Measurements from ENCODE around the gene MFN1. TPM values are rescaled to one million over a fixed set of nuclear protein-coding genes. Genes with fewer than 3 reads are reported as not detected.

MFN1 gene
- total and polyA plus RNA-seq, 7 donors: 8.6 to 42.1 (median 27.6) TPM

DNA sequence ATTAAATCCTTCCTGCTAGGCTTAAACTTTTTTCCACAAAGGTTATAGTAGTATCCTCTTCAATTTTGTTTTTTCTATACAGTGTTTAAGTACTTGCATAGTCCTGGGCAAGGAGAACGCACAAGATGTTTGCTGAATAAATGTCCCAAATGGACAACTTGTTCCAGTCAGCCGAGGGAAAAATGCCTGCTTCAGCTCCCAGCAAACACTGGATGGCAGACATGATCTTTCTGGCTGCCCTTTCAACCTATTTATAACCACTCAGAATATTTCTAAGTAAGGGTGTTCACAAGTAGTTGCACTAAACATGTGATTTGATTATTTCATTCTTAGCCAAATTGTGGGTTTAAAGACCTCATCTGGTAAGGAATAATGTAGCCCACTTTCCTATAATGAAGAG is 74.0 kb downstream of the MFN1 start:
- intact Hi-C loops (cut with DNase I): loop anchor here (2.0 kb wide), 1 partner anchor 137 kb away; no protein-coding TSS in a partner anchor
- Histone ChIP-seq H3K9me3 (no peaks in the 10 kb centered on the region), H3K27me3 (no peaks in the 10 kb centered on the region), H3K4me1 (peaks cover 0 to 12% (median 8%) of the 10 kb centered on the region in 4 donors), H3K27ac (peak overlapping the region in 3 of 4 donors; percentile 9 to 21 (median 12)), H3K36me3 (peaks cover 0 to 51% (median 32%) of the 10 kb centered on the region in 4 donors), H3K4me3 (no peak overlapping the region)
- TF ChIP-seq POLR2AphosphoS5 (IDR thresholded peaks at IDR 0.05) (no peak), CTCF (IDR thresholded peaks at IDR 0.05) (peak; percentile 18 to 61 (median 32))
- DNase-seq: no peak
- WGBS, 2 donors: 62 to 71% methylated on average over 2 of the region's 2 CpGs

DNA sequence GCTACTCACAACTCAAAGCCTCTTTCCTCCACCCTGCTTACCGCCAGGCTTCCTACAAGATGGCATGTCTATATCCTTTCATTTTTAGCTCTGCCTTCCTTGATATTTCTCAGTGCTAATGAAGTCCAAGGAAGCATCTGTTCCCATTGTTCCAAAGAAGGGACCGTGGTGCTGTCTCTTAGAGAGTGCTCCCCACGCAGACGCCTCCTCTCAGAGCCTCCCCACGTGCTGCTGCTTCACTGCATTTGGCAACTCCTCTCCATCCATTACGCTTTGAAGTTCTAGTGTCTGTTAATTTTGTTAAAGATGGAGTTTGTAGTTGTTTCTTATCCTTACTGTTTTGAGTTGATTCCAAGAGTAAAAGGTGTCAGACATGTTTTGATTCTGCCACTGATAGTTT is 77.6 kb downstream of the MFN1 start:
- intact Hi-C loops (cut with DNase I): no loop called here
- H3K4me3 ChIP-seq: no peak overlapping the region
- no peaks in the 10 kb centered on the region for H3K27me3 ChIP-seq
- 94% methylated on average over 6 of the region's 6 CpGs for WGBS, 2 donors
- TF ChIP-seq CTCF (IDR thresholded peaks at IDR 0.05): no peak
- H3K36me3 ChIP-seq: peaks cover 0 to 34% (median 21%) of the 10 kb centered on the region in 4 donors
- no peak for DNase-seq
- H3K9me3 ChIP-seq: no peaks in the 10 kb centered on the region
- H3K27ac ChIP-seq: no peak overlapping the region
- H3K4me1 ChIP-seq: peaks cover 0 to 12% (median 8%) of the 10 kb centered on the region in 4 donors

- Histone ChIP-seq H3K4me3 (no peak overlapping the region), H3K36me3 (peaks cover 0 to 22% (median 16%) of the 10 kb centered on the region in 4 donors), H3K27me3 (no peaks in the 10 kb centered on the region), H3K9me3 (no peaks in the 10 kb centered on the region), H3K27ac (no peak overlapping the region), H3K4me1 (peaks cover 0 to 34% (median 24%) of the 10 kb centered on the region in 4 donors)
- intact Hi-C loops (cut with DNase I): no loop called here
- no peak for TF ChIP-seq CTCF (IDR thresholded peaks at IDR 0.05)
- TF ChIP-seq POLR2AphosphoS5 (IDR thresholded peaks at IDR 0.05): no peak
- TF ChIP-seq EP300 (IDR thresholded peaks at IDR 0.05): no peak
- no peak for DNase-seq
- WGBS, 2 donors: 86 to 90% methylated on average over 8 of the region's 8 CpGs
Measured at GRCh38 chr3:179428876-179429548, 81.5 kb downstream of the MFN1 start.

- peaks cover 0 to 40% (median 24%) of the 10 kb centered on the region in 4 donors for H3K4me1 ChIP-seq
- 96% methylated on average over 2 of the region's 2 CpGs for WGBS, 2 donors
- no peak for DNase-seq
Measured at GRCh38 chr3:179430277-179430870, 82.9 kb downstream of the MFN1 start.

More at GRCh38 chr3:179430277-179430870, 82.9 kb downstream of the MFN1 start:
- Histone ChIP-seq H3K27ac (no peak overlapping the region), H3K27me3 (no peaks in the 10 kb centered on the region), H3K4me3 (no peak overlapping the region), H3K36me3 (peaks cover 0 to 8% (median 5%) of the 10 kb centered on the region in 4 donors), H3K9me3 (no peaks in the 10 kb centered on the region)
- intact Hi-C loops (cut with DNase I): no loop called here
- TF ChIP-seq POLR2A (IDR thresholded peaks at IDR 0.05): no peak
- TF ChIP-seq POLR2AphosphoS5 (IDR thresholded peaks at IDR 0.05): no peak
- TF ChIP-seq CTCF (IDR thresholded peaks at IDR 0.05): no peak
- no peak for TF ChIP-seq EP300 (IDR thresholded peaks at IDR 0.05)
